HepG2 (cell line): ENCODE data around the gene SAPCD1. TPM values are rescaled to one million over a fixed set of nuclear protein-coding genes. Genes with fewer than 3 reads are reported as not detected.

Source experiments
- ARID5B ChIP-seq: IDR thresholded peaks from 2 replicates; pipeline ENCODE4 v1.4.0; 2020; ENCODE audit warnings: mild to moderate bottlenecking, missing genetic modification reagents
- HOXA3 ChIP-seq: sonication (generic); formaldehyde crosslinking; IDR thresholded peaks from 2 replicates; pipeline ENCODE4 v1.5.0; 2020; ENCODE audit warnings: missing genetic modification reagents
- MED1 ChIP-seq: sonication (generic); formaldehyde crosslinking; IDR thresholded peaks from 2 replicates; pipeline ENCODE4 v1.4.0; 2020; ENCODE audit warnings: missing genetic modification reagents
- MEF2D ChIP-seq: sonication (generic); formaldehyde crosslinking; IDR thresholded peaks from 2 replicates; pipeline ENCODE4 v1.5.1; 2020; ENCODE audit warnings: mild to moderate bottlenecking, missing genetic modification reagents
- POLR2A ChIP-seq, 2 experiments: IDR thresholded peaks; 2 replicates each; pipeline ENCODE4 v1.6.1; 2011; ENCODE audit warnings: low read depth in 2 of 2, low read length in 2 of 2, mild to moderate bottlenecking in 1 of 2, moderate library complexity in 1 of 2; ENCODE audit not compliant: insufficient read depth in 1 of 2
- PRDM10 ChIP-seq: sonication (generic); formaldehyde crosslinking; IDR thresholded peaks from 2 replicates; pipeline ENCODE4 v1.4.0; 2020; ENCODE audit warnings: low read depth, missing genetic modification reagents
- RFXAP ChIP-seq: sonication (generic); formaldehyde crosslinking; IDR thresholded peaks from 2 replicates; pipeline ENCODE4 v1.4.0; 2020; ENCODE audit warnings: missing genetic modification reagents, borderline replicate concordance
- SP1 ChIP-seq, 2 experiments: fragments of 450-650 bp in 1 of 2; sonication (generic) in 1 of 2; formaldehyde crosslinking in 1 of 2; IDR thresholded peaks; 2 replicates each; pipeline versions ENCODE4 v1.4.0 to v1.6.1; 2016 to 2020; ENCODE audit warnings: missing genetic modification reagents in 1 of 2
- SP2 ChIP-seq: sonication (generic); formaldehyde crosslinking; IDR thresholded peaks from 2 replicates; pipeline ENCODE4 v1.5.1; 2020; ENCODE audit warnings: mild to moderate bottlenecking, missing genetic modification reagents
- SP5 ChIP-seq: IDR thresholded peaks from 2 replicates; pipeline ENCODE4 v1.6.1; 2016; ENCODE audit warnings: low read depth, borderline replicate concordance
- YEATS4 ChIP-seq: sonication (generic); formaldehyde crosslinking; IDR thresholded peaks from 2 replicates; pipeline ENCODE4 v1.4.0; 2020; ENCODE audit warnings: missing genetic modification reagents, borderline replicate concordance
- ZBTB38 ChIP-seq: sonication (generic); formaldehyde crosslinking; IDR thresholded peaks from 2 replicates; pipeline ENCODE4 v1.5.1; 2020; ENCODE audit warnings: mild to moderate bottlenecking, missing genetic modification reagents
- ZNF333 ChIP-seq: sonication (generic); formaldehyde crosslinking; IDR thresholded peaks from 2 replicates; pipeline ENCODE4 v1.4.0; 2020; ENCODE audit warnings: mild to moderate bottlenecking, missing genetic modification reagents, borderline replicate concordance
- ZNF33B ChIP-seq: sonication (generic); formaldehyde crosslinking; IDR thresholded peaks from 2 replicates; pipeline ENCODE4 v1.5.1; 2020; ENCODE audit warnings: mild to moderate bottlenecking, missing genetic modification reagents
- ZNF562 ChIP-seq: sonication (generic); formaldehyde crosslinking; IDR thresholded peaks from 2 replicates; pipeline ENCODE4 v1.8.0; 2022; ENCODE audit warnings: missing genetic modification reagents, borderline replicate concordance
- ZNF709 ChIP-seq: sonication (generic); formaldehyde crosslinking; IDR thresholded peaks from 2 replicates; pipeline ENCODE4 v1.5.0; 2020; ENCODE audit warnings: mild to moderate bottlenecking, missing genetic modification reagents
- ZNF747 ChIP-seq: sonication (generic); formaldehyde crosslinking; IDR thresholded peaks from 2 replicates; pipeline ENCODE4 v1.8.1; 2023; ENCODE audit warnings: missing genetic modification reagents, mild to moderate bottlenecking, borderline replicate concordance
- ZNF782 ChIP-seq: sonication (generic); formaldehyde crosslinking; IDR thresholded peaks from 2 replicates; pipeline ENCODE4 v1.4.0; 2020; ENCODE audit warnings: missing genetic modification reagents, mild to moderate bottlenecking, borderline replicate concordance
- ZNF792 ChIP-seq: IDR thresholded peaks from 2 replicates; pipeline ENCODE4 v1.6.1; 2016
- polyA plus RNA-seq, 8 experiments: library from polyadenylated mRNA; depleted of rRNA in 3 of 8; stranded (reverse) in 7 of 8; unstranded in 1 of 8; fragments of >200 nt; fragmentation: Illumina TruSeq in 4 of 8; extraction: Trizol in 4 of 8; gene quantifications; 2 replicates each; pipeline versions ENCODE4 v1.2.1 to v1.2.3, GENCODE V29; 2011 to 2016; ENCODE audit warnings: low read depth in 4 of 8, missing spikeins in 1 of 8, mixed read lengths in 1 of 8; ENCODE audit not compliant: insufficient read depth in 1 of 8
- total RNA-seq, 5 experiments: library from RNA; depleted of rRNA; stranded (reverse); fragments of >200 nt; fragmentation: Illumina TruSeq; extraction: Trizol; gene quantifications; 2 replicates each; pipeline ENCODE4 v1.2.3, GENCODE V29; 2016; ENCODE audit warnings: low read depth in 1 of 5
- TF ChIP-seq, protein P1 (sequence below): sonication (generic); formaldehyde crosslinking; IDR thresholded peaks from 2 replicates; pipeline ENCODE4 v1.9.0; 2022; ENCODE audit warnings: low read depth, missing genetic modification reagents

SAPCD1 gene
- total and polyA plus RNA-seq, 2 of the 13 experiments (the other 11 are each of a cell fraction or from before 2014, with no cell fraction given) = 2.5 to 3.9 TPM

- TF ChIP-seq PRDM10 (CRISPR knock-in tag) (peak; percentile 63; the same call in 1 of the 2 replicates), MEF2D (CRISPR knock-in tag) (peak; percentile 59; the same call in 1 of the 2 replicates), ZNF33B (CRISPR knock-in tag) (peak; percentile 90), ZNF792 (no peak), RFXAP (CRISPR knock-in tag) (0 out of 2 replicates have a peak, but pooled peaks have one; percentile 35), MED1 (CRISPR knock-in tag) (0 out of 2 replicates have a peak, but pooled peaks have one; percentile 67), ZBTB38 (peak; percentile 61; the same call in 1 of the 2 replicates), SP1 (IDR thresholded peaks at IDR 0.05) (no peak), SP1 (CRISPR knock-in tag; IDR thresholded peaks at IDR 0.05) (peak; percentile 49; the same call in 1 of the 2 replicates), SP5 (CRISPR knock-in tag) (0 out of 2 replicates have a peak, but pooled peaks have one; percentile 16), ZNF333 (CRISPR knock-in tag) (0 out of 2 replicates have a peak, but pooled peaks have one; percentile 15), HOXA3 (CRISPR knock-in tag) (peak; percentile 73), YEATS4 (CRISPR knock-in tag) (peak; percentile 52; the same call in 1 of the 2 replicates), ZNF709 (peak; percentile 27; the same call in 1 of the 2 replicates), POLR2A (IDR thresholded peaks at IDR 0.05; ENCODE audit: insufficient read depth in 1 of 2, low read depth in 2 of 2, low read length in 2 of 2) (peak; percentile 45 to 89; a peak in 3 of 4 replicates), SP2 (peak; percentile 51), ZNF782 (peak; percentile 84; the same call in 1 of the 2 replicates), ZNF747 (CRISPR knock-in tag) (0 out of 2 replicates have a peak, but pooled peaks have one; percentile 26), ARID5B (peak; percentile 44; the same call in 1 of the 2 replicates), ZNF562 (CRISPR knock-in tag) (no peak)
- TF ChIP-seq, protein P1, sequence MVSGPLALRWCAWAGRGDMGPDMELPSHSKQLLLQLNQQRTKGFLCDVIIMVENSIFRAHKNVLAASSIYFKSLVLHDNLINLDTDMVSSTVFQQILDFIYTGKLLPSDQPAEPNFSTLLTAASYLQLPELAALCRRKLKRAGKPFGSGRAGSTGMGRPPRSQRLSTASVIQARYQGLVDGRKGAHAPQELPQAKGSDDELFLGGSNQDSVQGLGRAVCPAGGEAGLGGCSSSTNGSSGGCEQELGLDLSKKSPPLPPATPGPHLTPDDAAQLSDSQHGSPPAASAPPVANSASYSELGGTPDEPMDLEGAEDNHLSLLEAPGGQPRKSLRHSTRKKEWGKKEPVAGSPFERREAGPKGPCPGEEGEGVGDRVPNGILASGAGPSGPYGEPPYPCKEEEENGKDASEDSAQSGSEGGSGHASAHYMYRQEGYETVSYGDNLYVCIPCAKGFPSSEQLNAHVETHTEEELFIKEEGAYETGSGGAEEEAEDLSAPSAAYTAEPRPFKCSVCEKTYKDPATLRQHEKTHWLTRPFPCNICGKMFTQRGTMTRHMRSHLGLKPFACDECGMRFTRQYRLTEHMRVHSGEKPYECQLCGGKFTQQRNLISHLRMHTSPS = peak; percentile 72
These were observed 3.7 kb downstream of the SAPCD1 start (continued) for GRCh38 chr6:31765910-31766794.
